ENCODE measurements around the gene POLR2J. TPM values are rescaled to one million over a fixed set of nuclear protein-coding genes. Genes with fewer than 3 reads are reported as not detected.
"Not testable (repeated sequence)": the region's sequence is repeated elsewhere in the genome, so short reads cannot be mapped to it uniquely, and the experiment has no call there.

POLR2J gene
- total and polyA plus RNA-seq, 3 experiments from 2014 or later, result 76.1 to 129 (median 77.4) TPM

- H3K27me3 Mint-ChIP-seq; CTCF ChIA-PET; H3K4me1 ChIP-seq (ENCODE audit: insufficient read depth, low read length); H3K4me3 ChIP-seq (ENCODE audit: low read length); POLR2A ChIA-PET; H3K9me3 ChIP-seq (ENCODE audit: low read length); H3K9me3 Mint-ChIP-seq; H3K36me3 Mint-ChIP-seq; DNase-seq; H3K27me3 ChIP-seq (ENCODE audit: insufficient read depth, low read length, poor library complexity, severe bottlenecking); H3K4me1 Mint-ChIP-seq; H3K4me3 Mint-ChIP-seq; H3K36me3 ChIP-seq (ENCODE audit: insufficient read depth, low read length); H3K27ac ChIP-seq (ENCODE audit: low read depth, low read length): not testable (repeated sequence)
- H3K27ac Mint-ChIP-seq, result peak overlapping the region in 1 of 8 donors; percentile 73
Observed at GRCh38 chr7:102479982-102480637, 1.4 kb upstream of the POLR2J start.

DNA sequence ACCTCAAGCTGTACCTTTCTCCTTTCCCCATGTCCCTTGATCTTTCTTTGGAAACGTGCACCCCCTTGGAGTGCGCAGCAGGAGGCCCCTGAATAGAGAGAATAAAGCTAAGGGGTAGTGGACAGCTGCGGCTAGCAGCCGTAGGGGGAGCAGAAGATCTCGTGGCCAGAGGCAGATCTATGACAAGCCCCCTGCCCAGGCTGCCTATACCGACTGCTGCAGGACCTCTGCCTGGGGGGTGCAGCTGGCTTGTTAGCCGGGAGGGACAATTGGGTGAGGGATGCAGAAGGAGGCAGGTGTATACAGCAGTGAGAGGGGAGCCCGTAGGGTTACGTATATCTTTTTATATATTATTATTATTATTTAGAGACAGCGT, 475 bp upstream of the POLR2J start:
- POLR2A ChIA-PET; H3K4me1 Mint-ChIP-seq; H3K4me3 Mint-ChIP-seq; H3K9me3 Mint-ChIP-seq; H3K9me3 ChIP-seq (ENCODE audit: low read length); H3K27me3 ChIP-seq (ENCODE audit: insufficient read depth, low read length, poor library complexity, severe bottlenecking); H3K36me3 Mint-ChIP-seq; H3K27me3 Mint-ChIP-seq; H3K36me3 ChIP-seq (ENCODE audit: insufficient read depth, low read length); CTCF ChIA-PET; H3K4me3 ChIP-seq (ENCODE audit: low read length); H3K27ac ChIP-seq (ENCODE audit: low read depth, low read length); DNase-seq; H3K4me1 ChIP-seq (ENCODE audit: insufficient read depth, low read length): not testable (repeated sequence)
- peak overlapping the region in 1 of 8 donors; percentile 92 for H3K27ac Mint-ChIP-seq

- H3K4me1 Mint-ChIP-seq; H3K9me3 ChIP-seq (ENCODE audit: low read length); H3K4me3 ChIP-seq (ENCODE audit: low read length); H3K27ac ChIP-seq (ENCODE audit: low read depth, low read length); H3K27me3 ChIP-seq (ENCODE audit: insufficient read depth, low read length, poor library complexity, severe bottlenecking); H3K36me3 ChIP-seq (ENCODE audit: insufficient read depth, low read length); H3K9me3 Mint-ChIP-seq; H3K4me3 Mint-ChIP-seq; H3K27me3 Mint-ChIP-seq; H3K27ac Mint-ChIP-seq; H3K4me1 ChIP-seq (ENCODE audit: insufficient read depth, low read length); POLR2A ChIA-PET; CTCF ChIA-PET: not testable (repeated sequence)
- DNase-seq, result peak in 1 of 5 donors; percentile 8
- peaks cover 0 to 32% (median 6%) of the 10 kb centered on the region in 3 donors for H3K36me3 Mint-ChIP-seq
Observed at GRCh38 chr7:102474736-102475435, 3.8 kb downstream of the POLR2J start.

- POLR2A ChIA-PET, result not testable (repeated sequence)
Observed at GRCh38 chr7:102474116-102474515, 4.6 kb downstream of the POLR2J start.

DNA sequence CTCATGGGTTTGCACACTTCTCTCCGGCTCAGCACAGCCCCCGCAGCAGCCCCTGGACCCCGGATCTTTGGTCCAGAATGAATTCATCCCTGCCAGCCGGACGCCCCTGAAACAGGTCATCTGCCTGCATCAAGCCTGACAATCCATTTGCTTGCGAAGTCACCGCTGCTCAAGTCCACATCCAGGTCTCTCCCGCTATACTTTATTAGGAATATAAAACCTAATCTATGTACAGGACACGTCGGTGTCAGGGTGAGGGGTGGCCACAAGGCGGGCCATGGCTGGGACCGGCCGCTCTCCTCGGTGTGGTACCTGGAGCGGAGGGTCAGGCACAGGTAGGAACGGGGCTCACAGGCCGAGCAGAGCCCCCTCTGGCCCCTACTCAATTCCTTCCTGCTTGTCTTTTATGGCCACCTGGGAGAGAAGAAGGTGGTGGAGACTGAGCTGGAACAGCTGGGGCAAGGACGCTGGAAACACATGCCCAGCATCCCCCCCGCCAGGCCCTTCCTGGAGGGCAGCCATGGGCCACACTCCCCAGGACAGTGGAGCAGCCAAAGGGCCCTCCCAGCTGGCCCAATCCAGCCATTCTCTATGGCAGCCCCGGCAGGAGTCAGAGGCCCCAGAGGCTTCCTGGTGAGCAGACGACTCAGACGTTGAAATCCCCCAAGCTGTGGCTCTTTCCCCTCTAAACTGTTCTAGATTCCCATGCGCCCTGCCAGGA, 5.3 kb downstream of the POLR2J start:
- H3K4me1 ChIP-seq (ENCODE audit: insufficient read depth, low read length), result no peaks in the 10 kb centered on the region
- peaks cover 0 to 30% (median 6%) of the 10 kb centered on the region in 3 donors for H3K36me3 Mint-ChIP-seq
- peaks cover 0 to 3% (median 0%) of the 10 kb centered on the region in 3 donors for H3K4me1 Mint-ChIP-seq
- H3K9me3 ChIP-seq (ENCODE audit: low read length), result no peaks in the 10 kb centered on the region
- H3K36me3 ChIP-seq (ENCODE audit: insufficient read depth, low read length), result no peaks in the 10 kb centered on the region
- peaks cover 0 to 1% of the 10 kb centered on the region in 2 donors for H3K27me3 Mint-ChIP-seq
- H3K27ac ChIP-seq (ENCODE audit: low read depth, low read length), result no peak overlapping the region
- peak in 1 of 5 donors; percentile 38 for DNase-seq
- no peak overlapping the region for H3K4me3 ChIP-seq (ENCODE audit: low read length)
- H3K27ac Mint-ChIP-seq, result peak overlapping the region in 1 of 8 donors; percentile 15
- no peaks in the 10 kb centered on the region for H3K27me3 ChIP-seq (ENCODE audit: insufficient read depth, low read length, poor library complexity, severe bottlenecking)
- no peaks in the 10 kb centered on the region for H3K9me3 Mint-ChIP-seq
- ChIA-PET CTCF (no interaction called here), POLR2A (no interaction called here)
- H3K4me3 Mint-ChIP-seq, result peak overlapping the region in 1 of 7 donors; percentile 30

More at GRCh38 chr7:102474116-102474515, 4.6 kb downstream of the POLR2J start:
- H3K9me3 Mint-ChIP-seq; H3K36me3 ChIP-seq (ENCODE audit: insufficient read depth, low read length); H3K27ac ChIP-seq (ENCODE audit: low read depth, low read length); H3K27me3 ChIP-seq (ENCODE audit: insufficient read depth, low read length, poor library complexity, severe bottlenecking); CTCF ChIA-PET; H3K4me3 Mint-ChIP-seq; H3K9me3 ChIP-seq (ENCODE audit: low read length); H3K4me1 ChIP-seq (ENCODE audit: insufficient read depth, low read length); H3K27ac Mint-ChIP-seq; H3K27me3 Mint-ChIP-seq; H3K4me1 Mint-ChIP-seq; H3K4me3 ChIP-seq (ENCODE audit: low read length): not testable (repeated sequence)
- peaks cover 0 to 32% (median 6%) of the 10 kb centered on the region in 3 donors for H3K36me3 Mint-ChIP-seq
- peak in 1 of 5 donors; percentile 23 for DNase-seq

- Mint-ChIP-seq H3K36me3 (peaks cover 0 to 30% (median 6%) of the 10 kb centered on the region in 3 donors), H3K9me3 (no peaks in the 10 kb centered on the region), H3K27ac (peak overlapping the region in 1 of 8 donors; percentile 60), H3K4me1 (peaks cover 0 to 3% (median 0%) of the 10 kb centered on the region in 3 donors), H3K4me3 (no peak overlapping the region), H3K27me3 (peaks cover 0 to 1% of the 10 kb centered on the region in 2 donors)
- Histone ChIP-seq H3K4me1 (ENCODE audit: insufficient read depth, low read length) (no peaks in the 10 kb centered on the region), H3K36me3 (ENCODE audit: insufficient read depth, low read length) (no peaks in the 10 kb centered on the region), H3K4me3 (ENCODE audit: low read length) (no peak overlapping the region), H3K9me3 (ENCODE audit: low read length) (no peaks in the 10 kb centered on the region), H3K27me3 (ENCODE audit: insufficient read depth, low read length, poor library complexity, severe bottlenecking) (no peaks in the 10 kb centered on the region), H3K27ac (ENCODE audit: low read depth, low read length) (no peak overlapping the region)
- DNase-seq, result peak in 1 of 5 donors; percentile 46
- ChIA-PET CTCF (no interaction called here), POLR2A (no interaction called here)
Observed at GRCh38 chr7:102472126-102473041, 6.3 kb downstream of the POLR2J start.

DNA sequence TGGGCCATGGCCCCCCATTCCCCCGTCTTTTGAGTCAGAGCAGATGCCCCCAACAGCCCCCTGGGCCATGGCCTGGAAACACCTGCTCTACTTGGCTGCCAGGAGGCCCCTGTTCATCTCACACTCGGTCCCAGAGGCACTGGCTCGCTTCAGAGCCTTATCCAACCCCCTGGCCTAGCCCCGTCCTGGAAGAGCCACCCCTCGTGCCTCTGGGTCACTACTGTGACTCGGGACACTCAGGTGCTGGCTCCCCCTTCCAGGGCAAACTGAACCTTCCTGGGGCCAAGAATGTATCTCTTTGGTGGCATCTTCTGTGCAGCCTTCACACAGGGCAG, 7.0 kb downstream of the POLR2J start:
- Mint-ChIP-seq H3K4me3 (no peak overlapping the region), H3K9me3 (no peaks in the 10 kb centered on the region), H3K36me3 (peaks cover 0 to 31% (median 6%) of the 10 kb centered on the region in 3 donors), H3K27me3 (peaks cover 0 to 1% of the 10 kb centered on the region in 2 donors), H3K27ac (peak overlapping the region in 1 of 8 donors; percentile 88), H3K4me1 (peaks cover 4 to 5% (median 5%) of the 10 kb centered on the region in 3 donors)
- Histone ChIP-seq H3K9me3 (ENCODE audit: low read length) (no peaks in the 10 kb centered on the region), H3K36me3 (ENCODE audit: insufficient read depth, low read length) (no peaks in the 10 kb centered on the region), H3K27ac (ENCODE audit: low read depth, low read length) (no peak overlapping the region), H3K4me3 (ENCODE audit: low read length) (no peak overlapping the region), H3K4me1 (ENCODE audit: insufficient read depth, low read length) (no peaks in the 10 kb centered on the region), H3K27me3 (ENCODE audit: insufficient read depth, low read length, poor library complexity, severe bottlenecking) (no peaks in the 10 kb centered on the region)
- ChIA-PET POLR2A (no interaction called here), CTCF (no interaction called here)
- DNase-seq, result peak in 1 of 5 donors; percentile 36

All from CD8-positive, alpha-beta memory T cell (primary cell).